ENCODE measurements around the gene MRGPRX3.

MRGPRX3 gene

GRCh38 chr11:18132341-18132740 is at the start of gene MRGPRX3:
TSS of gene MRGPRX3 (plus strand) at chr11:18132571. CDS start at chr11:18137203, 4,632 bp downstream.
- DNase-seq (ENCODE audit: extremely low read depth, low read depth) = no peak
- TF ChIP-seq CTCF (IDR thresholded peaks at IDR 0.05; ENCODE audit: low read depth, low read length) = no peak

- no peak for DNase-seq (ENCODE audit: extremely low read depth, low read depth)
- TF ChIP-seq CTCF (IDR thresholded peaks at IDR 0.05; ENCODE audit: low read depth, low read length) = no peak
Observed at GRCh38 chr11:18088366-18088765, 44.0 kb upstream of the MRGPRX3 start.

- TF ChIP-seq CTCF (IDR thresholded peaks at IDR 0.05; ENCODE audit: low read depth, low read length) = no peak
- no peak for DNase-seq (ENCODE audit: extremely low read depth, low read depth)
Observed at GRCh38 chr11:18088966-18089365, 43.4 kb upstream of the MRGPRX3 start.

GRCh38 chr11:18091731-18092130 is 40.6 kb upstream of the MRGPRX3 start:
- DNase-seq (ENCODE audit: extremely low read depth, low read depth) = no peak
- TF ChIP-seq CTCF (IDR thresholded peaks at IDR 0.05; ENCODE audit: low read depth, low read length) = no peak

GRCh38 chr11:18093959-18094358 is 38.4 kb upstream of the MRGPRX3 start:
- no peak for TF ChIP-seq CTCF (IDR thresholded peaks at IDR 0.05; ENCODE audit: low read depth, low read length)
- no peak for DNase-seq (ENCODE audit: extremely low read depth, low read depth)

- TF ChIP-seq CTCF (IDR thresholded peaks at IDR 0.05; ENCODE audit: low read depth, low read length) = no peak
Observed at GRCh38 chr11:18100926-18101656, 31.3 kb upstream of the MRGPRX3 start.

GRCh38 chr11:18105086-18105801 is 27.1 kb upstream of the MRGPRX3 start:
- no peak for DNase-seq (ENCODE audit: extremely low read depth, low read depth)
- no peak for TF ChIP-seq CTCF (IDR thresholded peaks at IDR 0.05; ENCODE audit: low read depth, low read length)

More at GRCh38 chr11:18100926-18101656, 31.3 kb upstream of the MRGPRX3 start:
- no peak for DNase-seq (ENCODE audit: extremely low read depth, low read depth)

All from AG09319 (cell line).